Activated T-helper 2 cell treated with anti-CD3 and anti-CD28 coated beads, Interferon-gamma antibody, Interleukin-2, Interleukin-4, amounts not matched to agents 10 μg/mL and 5 μg/mL and 100 μg/mL, durations not matched to agents 14 hours and 24 hours and 36 hours (primary cell): Measurements from ENCODE around the gene SLC8B1. TPM values are rescaled to one million over a fixed set of nuclear protein-coding genes. Genes with fewer than 3 reads are reported as not detected.
"Not testable (repeated sequence)": the region's sequence is repeated elsewhere in the genome, so short reads cannot be mapped to it uniquely, and the experiment has no call there.

Experiments used
- DNase-seq: peaks from one replicate; pipeline ENCODE4 v3.0.0; 2021; ENCODE audit warnings: low spot score
- H3K27ac Mint-ChIP-seq: one replicate; pipeline ENCODE4 v1.8.0; 2021; ENCODE audit warnings: mixed read lengths
- H3K27me3 Mint-ChIP-seq: one replicate; pipeline ENCODE4 v1.8.0; 2021; ENCODE audit warnings: low read depth, mixed read lengths
- H3K36me3 Mint-ChIP-seq: one replicate; pipeline ENCODE4 v1.8.0; 2021; ENCODE audit warnings: low read depth, mixed read lengths
- H3K4me1 Mint-ChIP-seq: one replicate; pipeline ENCODE4 v1.8.0; 2021; ENCODE audit warnings: low read depth, mixed read lengths
- H3K4me3 Mint-ChIP-seq: one replicate; pipeline ENCODE4 v1.8.0; 2021; ENCODE audit warnings: low read depth, mild to moderate bottlenecking, moderate library complexity, mixed read lengths
- H3K9me3 Mint-ChIP-seq: one replicate; pipeline ENCODE4 v1.8.0; 2021; ENCODE audit warnings: mixed read lengths
- intact Hi-C: fragments of 100-400 bp; cut with micrococcal nuclease; formaldehyde crosslinking; loops from one replicate; pipeline ENCODE4 v1.15.1; 2023
- total RNA-seq: library from RNA; stranded (reverse); gene quantifications from 2 replicates; pipeline ENCODE4 v1.2.3, GENCODE V29; 2022

Gene SLC8B1
- total RNA-seq, 1 donor from 2014 or later = 20.8 TPM

- Mint-ChIP-seq H3K9me3 (no peaks in the 10 kb centered on the region), H3K27ac (no peak overlapping the region), H3K4me3 (no peak overlapping the region), H3K36me3 (peaks cover under 1% of the 10 kb centered on the region), H3K4me1 (no peaks in the 10 kb centered on the region), H3K27me3 (no peaks in the 10 kb centered on the region)
- DNase-seq = no peak
- intact Hi-C loops = no loop called here
These were observed 31.9 kb upstream of the SLC8B1 start for GRCh38 chr12:113366827-113367226.

DNA sequence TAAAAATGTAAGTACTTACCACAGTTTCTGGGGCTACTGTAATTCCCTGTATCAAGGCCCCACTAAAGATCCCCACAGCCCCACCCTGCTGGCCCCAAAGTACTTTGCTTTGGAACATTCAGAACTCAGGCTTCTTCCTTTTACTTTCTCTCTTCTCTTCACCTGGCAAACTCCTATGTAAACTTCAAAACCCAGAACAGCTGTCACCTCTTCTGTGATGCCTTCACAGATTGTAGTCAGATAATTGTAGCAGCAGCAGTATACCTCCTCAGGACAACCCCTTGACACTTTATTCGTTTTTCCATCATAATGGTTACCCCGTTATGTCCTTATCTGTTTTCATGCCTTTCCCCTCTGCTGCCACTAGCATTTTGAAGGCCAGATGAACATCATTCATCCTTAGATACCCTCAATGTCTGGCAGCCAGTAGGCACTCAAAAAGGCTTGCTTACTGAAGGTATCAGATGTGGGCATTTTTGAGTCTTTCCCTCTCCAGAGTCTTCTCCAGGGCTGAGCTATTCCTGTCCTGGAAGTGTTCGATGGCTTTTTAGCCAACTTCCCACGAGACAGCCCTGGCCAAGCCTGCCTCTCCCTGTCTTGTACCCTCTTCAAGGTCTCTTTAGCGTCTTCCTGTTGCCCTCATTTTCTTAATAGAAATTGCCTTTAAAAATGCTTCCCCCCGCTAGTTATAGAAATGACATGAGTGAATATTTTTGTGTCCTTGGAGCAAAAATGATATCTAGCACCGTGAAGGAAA lies 30.9 kb upstream of the SLC8B1 start:
- DNase-seq = no peak
- Mint-ChIP-seq H3K4me3 (no peak overlapping the region), H3K27me3 (no peaks in the 10 kb centered on the region), H3K27ac (no peak overlapping the region), H3K9me3 (no peaks in the 10 kb centered on the region), H3K36me3 (peaks cover 3% of the 10 kb centered on the region), H3K4me1 (no peaks in the 10 kb centered on the region)
- intact Hi-C loops = no loop called here

GRCh38 chr12:113364698-113365097 lies 29.8 kb upstream of the SLC8B1 start:
- Mint-ChIP-seq H3K36me3 (peaks cover 3% of the 10 kb centered on the region), H3K27ac (no peak overlapping the region), H3K9me3 (no peaks in the 10 kb centered on the region), H3K4me1 (peaks cover 5% of the 10 kb centered on the region), H3K4me3 (no peak overlapping the region), H3K27me3 (no peaks in the 10 kb centered on the region)
- no peak for DNase-seq
- intact Hi-C loops = no loop called here

DNA sequence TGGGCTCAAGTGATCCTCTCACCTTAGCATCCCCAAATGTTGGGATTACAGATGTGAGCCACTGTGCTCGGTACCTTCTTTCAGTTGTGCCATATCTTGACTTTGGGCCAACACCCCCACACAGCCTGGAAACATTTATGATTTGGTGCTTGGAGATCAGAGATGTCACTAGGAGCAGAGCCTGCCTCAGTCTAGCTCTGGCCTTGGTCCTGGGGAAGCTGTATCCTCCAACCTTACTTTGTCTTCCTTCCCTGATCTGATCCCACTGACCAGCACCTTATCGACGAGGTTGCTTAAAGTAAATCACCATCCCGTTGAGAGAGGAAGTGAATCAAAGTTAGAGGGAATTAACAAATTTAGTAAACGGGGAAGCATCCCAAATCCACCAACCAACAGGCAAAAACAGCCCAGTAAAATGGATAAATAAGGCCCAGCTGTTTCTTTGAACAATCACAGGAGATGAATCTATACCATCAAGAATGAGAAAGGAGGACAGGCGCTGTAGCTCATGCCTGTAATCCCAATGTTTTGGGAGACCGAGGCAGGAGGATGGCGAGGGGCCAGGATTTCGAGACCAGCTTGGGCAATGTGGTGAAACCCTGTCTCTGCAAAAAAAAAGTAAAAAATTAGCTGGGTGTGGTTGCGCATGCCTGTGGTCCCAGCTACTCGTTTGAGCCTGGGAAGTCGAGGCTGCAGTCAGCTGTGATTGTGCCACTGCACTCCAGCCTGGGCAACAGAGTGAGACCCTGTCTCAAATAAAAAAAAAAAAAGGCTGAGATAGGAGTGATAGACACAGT lies 26.9 kb upstream of the SLC8B1 start:
- Mint-ChIP-seq H3K27me3 (no peaks in the 10 kb centered on the region), H3K9me3 (no peaks in the 10 kb centered on the region), H3K4me3 (no peak overlapping the region), H3K27ac (no peak overlapping the region), H3K36me3 (peaks cover 3% of the 10 kb centered on the region), H3K4me1 (peaks cover 12% of the 10 kb centered on the region)
- DNase-seq = no peak
- intact Hi-C loops = no loop called here

DNA sequence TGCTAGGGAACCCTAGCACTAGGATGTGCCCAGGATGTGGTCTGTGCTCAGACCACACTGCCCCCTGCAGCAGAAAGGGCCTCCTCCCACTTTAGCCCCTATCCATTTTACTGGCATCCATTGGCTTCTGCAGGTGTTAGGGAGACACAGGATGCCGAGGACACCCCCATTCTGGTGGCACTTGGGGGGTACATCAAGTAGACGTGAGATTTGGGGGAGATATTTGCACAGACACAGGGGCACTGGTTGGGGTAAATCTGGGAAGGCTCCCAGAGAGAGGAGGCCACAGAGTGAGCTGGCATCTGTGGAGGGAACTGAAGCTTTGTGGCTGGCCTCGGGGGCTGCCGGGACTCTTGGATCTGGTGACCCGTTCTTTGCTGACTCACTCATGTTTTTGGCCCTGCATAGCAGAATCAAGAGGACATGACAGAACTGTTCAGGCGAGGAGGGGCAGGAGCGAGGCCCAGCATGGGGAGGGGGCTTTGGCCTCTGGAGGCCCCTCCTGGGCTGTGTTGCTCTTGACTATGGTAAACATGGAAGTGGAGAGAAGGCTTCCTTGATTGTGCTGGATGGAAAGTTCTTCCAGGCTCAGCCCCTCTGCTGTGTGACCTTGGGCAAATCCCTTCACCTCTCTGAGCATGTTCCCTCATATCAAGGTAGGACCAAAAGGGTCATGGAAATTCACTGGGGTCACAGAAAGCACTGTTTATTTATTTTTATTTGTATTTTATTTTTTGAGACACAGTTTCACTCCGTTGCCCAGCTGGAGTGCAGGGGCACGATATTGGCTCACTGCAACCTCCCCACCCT lies 25.2 kb upstream of the SLC8B1 start:
- DNase-seq = no peak
- Mint-ChIP-seq H3K9me3 (no peaks in the 10 kb centered on the region), H3K27me3 (peaks cover 1% of the 10 kb centered on the region), H3K36me3 (peaks cover 3% of the 10 kb centered on the region), H3K4me3 (peak overlapping the region; percentile 85), H3K27ac (no peak overlapping the region), H3K4me1 (peaks cover 12% of the 10 kb centered on the region)
- intact Hi-C loops = loop anchor here (2.0 to 5.0 kb wide), 3 partner anchors 63 to 153 kb away; partner anchors contain the start of genes SDSL and TPCN1

DNA sequence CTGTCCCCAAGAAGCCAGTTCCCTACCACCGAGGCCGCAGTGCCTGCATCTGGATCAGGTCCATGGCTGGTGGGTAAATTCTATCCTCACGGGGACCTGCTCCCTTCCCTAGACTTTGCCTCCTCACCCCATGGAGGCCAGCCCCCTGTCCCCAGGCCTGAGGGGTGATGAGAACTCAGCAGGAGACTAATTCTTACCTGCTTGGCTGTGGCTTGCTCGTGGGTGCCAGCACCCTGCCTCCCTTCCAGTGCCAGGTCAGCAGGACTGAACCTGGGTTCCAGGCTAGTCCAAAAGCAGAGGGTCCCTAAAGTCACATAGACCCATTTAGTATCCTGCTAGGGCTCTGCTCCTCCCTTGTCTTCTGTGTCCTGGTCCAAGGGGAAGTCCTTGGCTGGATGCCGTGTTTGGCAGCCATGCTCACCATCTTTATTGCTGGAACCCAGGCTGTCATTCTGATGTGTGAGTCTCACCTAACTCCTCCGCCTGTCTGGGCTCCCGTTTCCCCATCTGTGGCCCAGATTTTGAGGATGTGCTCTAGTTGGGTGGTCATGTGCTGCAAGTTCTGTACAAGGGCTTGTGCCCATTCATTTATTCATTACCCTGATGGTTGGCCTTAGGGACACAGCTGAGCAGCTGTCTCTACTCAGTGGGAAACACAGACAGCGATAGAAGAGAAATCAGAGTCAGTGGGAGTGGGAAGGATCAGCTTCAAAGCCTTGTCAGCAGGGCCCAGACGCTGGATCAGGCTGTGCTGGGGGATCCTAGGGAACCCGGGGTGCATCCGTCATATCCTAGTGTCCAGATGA lies 24.4 kb upstream of the SLC8B1 start:
- Mint-ChIP-seq H3K4me3 (peak overlapping the region; percentile 85), H3K36me3 (peaks cover 3% of the 10 kb centered on the region), H3K27me3 (peaks cover 1% of the 10 kb centered on the region), H3K4me1 (peaks cover 12% of the 10 kb centered on the region), H3K9me3 (no peaks in the 10 kb centered on the region), H3K27ac (peak overlapping the region; percentile 59)
- no peak for DNase-seq
- intact Hi-C loops = loop anchor here (2.0 to 5.0 kb wide), 3 partner anchors 63 to 152 kb away; partner anchors contain the start of genes SDSL and TPCN1

- DNase-seq = peak; percentile 88
- intact Hi-C loops = loop anchor here (1.0 to 5.0 kb wide), 4 partner anchors 23 to 151 kb away; partner anchors contain the start of genes SDSL, SLC8B1 and TPCN1
- H3K4me1 Mint-ChIP-seq = peaks cover 12% of the 10 kb centered on the region
- peak within 1 kb of the TSS; percentile 85 for H3K4me3 Mint-ChIP-seq
- H3K27ac Mint-ChIP-seq = peak within 1 kb of the TSS; percentile 59
- H3K36me3 Mint-ChIP-seq = peaks cover 3% of the 10 kb centered on the region
- H3K9me3 Mint-ChIP-seq = no peaks in the 10 kb centered on the region
- peaks cover 1% of the 10 kb centered on the region for H3K27me3 Mint-ChIP-seq
These were observed 23.6 kb upstream of the SLC8B1 start, which contains the start of gene PLBD2 for GRCh38 chr12:113358381-113359132. Gene PLBD2 (plus strand): TSS chr12:113358587. CDS start chr12:113358601, 14 bp downstream.

DNA sequence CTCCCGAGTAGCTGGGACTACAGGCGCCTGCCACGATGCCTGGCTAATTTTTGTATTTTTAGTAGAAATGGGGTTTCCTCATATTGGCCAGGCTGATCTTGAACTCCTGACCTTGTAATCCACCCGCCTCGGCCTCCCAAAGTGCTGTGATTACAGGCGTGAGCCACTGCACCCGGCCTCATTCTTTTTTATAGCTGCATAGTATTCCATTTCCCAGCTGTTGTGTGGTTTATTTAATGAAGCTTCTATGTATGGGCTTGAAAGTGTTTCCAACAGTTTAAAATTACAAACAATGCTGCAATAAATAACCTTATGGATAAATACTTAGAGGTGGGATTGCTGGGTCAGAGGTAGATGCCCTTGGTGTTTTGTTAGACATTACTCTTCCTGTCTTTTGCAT lies 19.3 kb upstream of the SLC8B1 start:
- H3K4me3 Mint-ChIP-seq, intact Hi-C loops: not testable (repeated sequence)

GRCh38 chr12:113351089-113351488 lies 16.2 kb upstream of the SLC8B1 start:
- Mint-ChIP-seq H3K4me1 (no peaks in the 10 kb centered on the region), H3K9me3 (no peaks in the 10 kb centered on the region), H3K4me3 (no peak overlapping the region), H3K27me3 (peaks cover 11% of the 10 kb centered on the region), H3K27ac (no peak overlapping the region), H3K36me3 (no peaks in the 10 kb centered on the region)
- intact Hi-C loops = no loop called here
- DNase-seq = no peak

More for the DNA sequence above, 19.3 kb upstream of the SLC8B1 start:
- peaks cover 13% of the 10 kb centered on the region for H3K27me3 Mint-ChIP-seq
- not testable (repeated sequence) for H3K4me1 Mint-ChIP-seq, H3K36me3 Mint-ChIP-seq, H3K9me3 Mint-ChIP-seq, H3K27ac Mint-ChIP-seq, DNase-seq

- Mint-ChIP-seq H3K4me3 (no peak overlapping the region), H3K36me3 (no peaks in the 10 kb centered on the region), H3K27ac (no peak overlapping the region)
These were observed 14.1 kb upstream of the SLC8B1 start for GRCh38 chr12:113348849-113349536.

GRCh38 chr12:113347892-113348291 lies 13.0 kb upstream of the SLC8B1 start:
- H3K27me3 Mint-ChIP-seq = peaks cover 11% of the 10 kb centered on the region
- intact Hi-C loops = no loop called here
- no peak overlapping the region for H3K27ac Mint-ChIP-seq
- no peaks in the 10 kb centered on the region for H3K4me1 Mint-ChIP-seq
- no peaks in the 10 kb centered on the region for H3K36me3 Mint-ChIP-seq
- DNase-seq = no peak
- no peaks in the 10 kb centered on the region for H3K9me3 Mint-ChIP-seq
- H3K4me3 Mint-ChIP-seq = no peak overlapping the region

More at GRCh38 chr12:113348849-113349536, 14.1 kb upstream of the SLC8B1 start:
- peaks cover 11% of the 10 kb centered on the region for H3K27me3 Mint-ChIP-seq
- no peaks in the 10 kb centered on the region for H3K4me1 Mint-ChIP-seq
- no peaks in the 10 kb centered on the region for H3K9me3 Mint-ChIP-seq
- intact Hi-C loops = no loop called here
- no peak for DNase-seq
